Gastrocnemius medialis (tissue), 4 donors: ENCODE data around the gene PERM1.

Experiments used
- CTCF ChIP-seq, 5 experiments: fragments of 450-650 bp in 3 of 5; fragments of 200-600 bp in 2 of 5; sonication (generic) in 2 of 5; IDR thresholded peaks in 4 of 5; conservative IDR thresholded peaks in 1 of 5; 1 replicate in 4 of 5; 2 replicates in 1 of 5; pipeline ENCODE4 v1.5.1; 2016 to 2019; ENCODE audit warnings: antibody characterized with exemption in 5 of 5, mild to moderate bottlenecking in 3 of 5, moderate library complexity in 3 of 5
- POLR2A ChIP-seq, 2 donors: fragments of 450-650 bp; IDR thresholded peaks; one replicate each; pipeline ENCODE4 v1.6.1; 2017; ENCODE audit warnings: antibody characterized with exemption in 2 of 2, mild to moderate bottlenecking in 2 of 2, moderate library complexity in 2 of 2

- no peak for TF ChIP-seq CTCF (IDR thresholded peaks at IDR 0.05 in 4 of 5, conservative IDR thresholded peaks at IDR 0.05 in 1 of 5)
- TF ChIP-seq POLR2A (IDR thresholded peaks at IDR 0.05) = no peak
These were observed 18.0 kb downstream of the PERM1 start for GRCh38 chr1:963746-964525.
